ENCODE data around the gene CRYBA4.

DNA sequence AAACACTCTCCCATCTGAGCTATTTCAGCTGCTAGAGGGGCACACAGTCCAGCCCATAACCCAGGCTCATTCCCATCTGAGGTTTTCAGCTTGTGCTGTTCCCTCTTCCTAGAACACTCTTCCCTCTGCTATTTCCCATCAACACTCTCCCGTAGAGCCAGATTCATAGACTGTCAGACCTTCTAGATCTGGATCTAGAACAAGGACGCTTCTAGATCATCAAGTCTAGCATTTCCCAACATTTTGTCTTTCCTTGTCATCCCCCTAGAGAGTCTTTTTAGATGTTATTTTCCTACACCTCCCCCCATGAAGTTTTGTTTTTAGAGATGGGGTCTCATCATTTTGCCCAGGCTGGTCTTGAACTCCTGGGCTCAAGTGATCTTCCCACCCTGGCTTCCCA lies 13.4 kb downstream of the CRYBA4 start:
- TF ChIP-seq, protein P1, sequence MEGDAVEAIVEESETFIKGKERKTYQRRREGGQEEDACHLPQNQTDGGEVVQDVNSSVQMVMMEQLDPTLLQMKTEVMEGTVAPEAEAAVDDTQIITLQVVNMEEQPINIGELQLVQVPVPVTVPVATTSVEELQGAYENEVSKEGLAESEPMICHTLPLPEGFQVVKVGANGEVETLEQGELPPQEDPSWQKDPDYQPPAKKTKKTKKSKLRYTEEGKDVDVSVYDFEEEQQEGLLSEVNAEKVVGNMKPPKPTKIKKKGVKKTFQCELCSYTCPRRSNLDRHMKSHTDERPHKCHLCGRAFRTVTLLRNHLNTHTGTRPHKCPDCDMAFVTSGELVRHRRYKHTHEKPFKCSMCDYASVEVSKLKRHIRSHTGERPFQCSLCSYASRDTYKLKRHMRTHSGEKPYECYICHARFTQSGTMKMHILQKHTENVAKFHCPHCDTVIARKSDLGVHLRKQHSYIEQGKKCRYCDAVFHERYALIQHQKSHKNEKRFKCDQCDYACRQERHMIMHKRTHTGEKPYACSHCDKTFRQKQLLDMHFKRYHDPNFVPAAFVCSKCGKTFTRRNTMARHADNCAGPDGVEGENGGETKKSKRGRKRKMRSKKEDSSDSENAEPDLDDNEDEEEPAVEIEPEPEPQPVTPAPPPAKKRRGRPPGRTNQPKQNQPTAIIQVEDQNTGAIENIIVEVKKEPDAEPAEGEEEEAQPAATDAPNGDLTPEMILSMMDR (IDR thresholded peaks at IDR 0.05) = no peak
- no peak for TF ChIP-seq POLR2A (IDR thresholded peaks at IDR 0.05)

Data from tibial nerve (tissue), 3 donors.